Hematopoietic multipotent progenitor cell (in vitro differentiated cells): ENCODE data around the gene TMEM165. TPM values are rescaled to one million over a fixed set of nuclear protein-coding genes. Genes with fewer than 3 reads are reported as not detected.

ENCODE experiments used
- DNase-seq, 3 donors: peaks; one replicate each; pipeline ENCODE4 v3.0.0-alpha.2; 2011 to 2015; ENCODE audit warnings: low read depth in 2 of 3, low spot score in 2 of 3
- total RNA-seq: library from RNA; depleted of rRNA; stranded (reverse); fragments of >200 nt; gene quantifications from one replicate; pipeline ENCODE4 v1.2.3, GENCODE V29; 2012

TMEM165 gene
- total RNA-seq, 1 donor: 53.6 TPM

GRCh38 chr4:55366621-55367020, 29.1 kb upstream of the TMEM165 start:
- no peak for DNase-seq

DNA sequence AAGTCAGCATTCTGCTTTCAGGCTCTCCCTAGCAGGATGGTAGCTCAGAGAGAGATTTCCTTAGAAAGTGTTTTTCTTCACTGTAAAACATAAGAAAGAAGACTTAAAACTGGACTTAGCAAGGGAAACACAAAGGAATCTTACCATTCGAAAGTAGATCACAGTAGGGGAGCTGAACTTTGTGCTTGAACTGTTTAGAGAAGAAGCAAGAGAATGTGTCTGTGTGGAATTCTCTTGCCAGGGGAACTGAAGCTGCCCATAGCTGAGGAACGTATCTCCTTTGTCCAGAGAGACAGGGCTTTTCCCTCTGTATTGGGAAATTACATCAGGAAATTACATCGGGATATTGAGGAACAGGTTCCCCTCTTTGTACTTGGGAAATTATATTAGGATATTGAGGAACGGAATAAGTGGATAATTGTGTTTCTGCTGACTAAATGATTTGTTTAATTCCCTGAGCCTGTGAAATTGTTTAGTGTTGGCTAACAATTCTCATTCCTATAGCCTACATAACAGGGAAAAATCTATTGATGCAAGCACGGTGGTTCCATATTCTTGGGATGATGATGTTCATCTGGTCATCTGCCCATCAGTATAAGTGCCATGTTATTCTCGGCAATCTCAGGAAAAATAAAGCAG, 28.6 kb upstream of the TMEM165 start:
- DNase-seq: no peak

DNA sequence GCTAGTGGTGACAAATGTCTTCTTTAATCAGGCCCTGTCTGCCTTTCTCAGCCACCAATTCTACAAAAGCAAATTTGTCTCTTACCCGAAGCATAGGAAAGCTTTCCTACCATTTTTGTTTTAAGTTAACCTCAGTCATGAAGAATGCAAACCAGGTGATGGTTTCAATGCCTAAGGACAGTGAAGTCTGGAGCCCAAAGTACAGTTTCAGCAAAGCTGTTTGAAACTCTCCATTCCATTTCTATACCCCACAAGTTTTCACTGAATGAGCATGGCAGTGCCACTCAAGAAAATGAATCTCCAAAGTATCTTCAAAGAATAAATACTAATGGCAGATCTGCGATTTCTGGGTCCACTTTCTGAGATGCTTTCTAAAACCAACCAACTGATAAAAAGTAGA, 25.8 kb upstream of the TMEM165 start:
- DNase-seq: no peak

DNA sequence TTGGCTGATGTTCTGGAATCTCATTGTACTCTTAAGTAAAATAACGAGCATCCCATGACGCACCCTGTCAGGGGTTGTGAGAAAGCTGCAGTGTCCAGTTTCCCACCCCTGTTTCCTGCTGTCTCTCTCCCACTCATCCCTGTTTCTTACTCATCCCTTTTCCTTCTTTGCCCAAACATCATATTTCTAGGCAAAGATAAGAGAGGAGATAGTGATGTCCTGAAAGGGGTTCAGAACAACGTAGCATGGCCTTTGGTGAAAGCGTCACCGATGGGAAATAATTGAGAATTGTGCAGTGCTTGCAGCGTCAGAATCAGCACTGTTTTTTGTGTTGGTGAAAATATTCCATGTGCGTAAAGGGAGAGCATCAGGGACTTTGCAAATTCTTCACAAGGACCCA, 23.5 kb upstream of the TMEM165 start:
- no peak for DNase-seq

DNA sequence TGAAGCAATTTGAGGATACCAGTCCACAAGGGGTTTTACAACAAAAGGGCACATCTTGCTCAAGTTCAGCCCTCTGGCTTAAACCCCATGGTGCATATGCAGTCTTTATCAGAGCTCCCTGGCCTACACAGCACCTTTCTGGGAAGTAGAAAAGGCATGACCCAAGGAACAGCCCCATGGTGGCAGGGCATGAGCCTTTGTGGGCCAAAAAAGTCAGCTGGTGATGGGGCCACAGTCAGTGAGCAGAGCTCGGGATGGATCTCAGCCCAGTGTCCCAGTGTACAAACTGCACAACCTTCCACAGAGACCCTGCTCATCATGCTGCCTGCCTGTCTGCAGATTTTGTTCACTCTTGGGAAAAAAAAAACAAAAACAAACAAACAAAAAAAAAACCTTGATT, 22.3 kb upstream of the TMEM165 start:
- DNase-seq: no peak

GRCh38 chr4:55376698-55377097, 19.1 kb upstream of the TMEM165 start:
- no peak for DNase-seq

DNA sequence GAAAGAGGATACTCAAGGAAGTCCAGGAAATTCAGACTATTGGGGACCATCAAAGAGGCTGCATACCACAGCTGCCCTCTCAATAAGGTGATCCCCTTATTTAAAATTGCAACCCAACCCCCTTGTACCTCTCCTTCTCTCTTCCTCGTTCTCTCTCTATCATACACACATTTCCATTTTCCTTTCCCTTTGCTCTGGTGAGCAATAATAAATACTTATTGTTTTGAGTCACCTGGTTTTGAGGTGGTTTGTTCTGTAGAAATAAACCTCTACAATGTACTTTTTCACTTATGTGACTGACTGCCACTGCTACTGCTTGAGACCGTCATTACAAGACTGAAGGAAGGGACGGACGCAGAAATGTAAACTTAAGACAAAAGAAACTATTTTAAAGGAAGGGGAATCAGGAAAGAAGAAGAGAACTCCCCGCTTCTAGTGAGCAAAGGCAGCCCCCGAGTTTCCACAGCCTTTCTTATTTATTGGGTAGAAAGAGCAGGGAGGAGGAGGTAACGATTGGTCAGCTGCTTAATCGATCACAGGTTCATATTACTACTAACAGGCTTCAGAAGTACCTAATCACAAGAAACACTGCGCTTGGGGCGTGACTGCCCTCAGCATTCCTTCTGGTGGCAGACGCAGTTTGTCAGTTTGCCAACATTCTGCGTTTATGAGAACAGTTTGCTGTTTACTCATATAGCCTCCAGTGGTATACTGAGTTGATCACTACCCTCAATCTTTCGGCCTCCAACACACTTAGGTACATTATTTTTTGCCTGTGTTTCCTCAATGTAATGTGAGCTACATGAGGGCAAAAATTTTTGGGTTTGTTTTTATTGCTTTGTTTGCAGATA, 16.9 kb upstream of the TMEM165 start:
- DNase-seq: no peak

GRCh38 chr4:55380576-55380975, 15.2 kb upstream of the TMEM165 start:
- no peak for DNase-seq

DNA sequence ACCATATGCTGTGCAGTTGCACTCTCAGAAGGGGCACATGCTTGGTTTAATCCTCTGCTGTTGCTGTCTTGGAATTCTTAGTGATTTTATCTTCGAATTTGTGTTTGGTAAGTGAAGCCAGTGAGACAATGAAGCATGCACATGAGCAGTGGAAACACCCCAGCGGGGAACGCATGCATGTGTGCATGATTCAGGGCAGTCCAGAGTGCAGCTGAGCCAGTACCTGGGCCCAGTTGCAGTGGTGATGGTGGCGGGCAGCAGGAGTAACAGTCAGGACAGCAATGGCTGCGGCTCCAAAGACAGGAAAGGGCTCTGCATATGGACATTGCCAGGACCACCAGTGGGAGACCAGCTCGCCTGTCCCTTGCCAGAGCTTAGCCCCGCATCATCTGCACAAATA, 14.3 kb upstream of the TMEM165 start:
- DNase-seq: no peak

DNA sequence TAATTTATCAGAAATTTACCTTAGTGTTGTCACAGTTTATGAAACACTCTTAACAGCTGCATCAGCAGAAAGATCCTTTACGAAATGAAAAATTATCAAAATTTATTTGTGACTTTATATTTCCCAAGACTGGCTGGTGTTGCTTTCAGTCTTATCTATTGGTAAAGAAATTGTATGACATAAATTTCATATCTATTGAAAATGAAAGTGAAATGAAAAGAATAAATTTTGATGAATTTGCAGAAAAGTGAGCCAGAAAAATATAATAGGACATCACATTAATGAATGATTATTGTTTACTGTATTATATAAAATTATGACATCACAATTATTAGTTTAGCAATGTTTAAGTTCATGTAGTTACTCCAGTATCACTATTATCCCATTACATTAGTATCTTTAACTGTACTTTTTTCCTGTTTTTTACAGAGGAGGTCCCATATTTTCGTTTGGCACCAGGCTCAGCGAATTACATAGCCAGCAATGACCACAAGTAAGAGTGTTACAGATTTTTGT, 13.2 kb upstream of the TMEM165 start:
- DNase-seq: no peak

DNA sequence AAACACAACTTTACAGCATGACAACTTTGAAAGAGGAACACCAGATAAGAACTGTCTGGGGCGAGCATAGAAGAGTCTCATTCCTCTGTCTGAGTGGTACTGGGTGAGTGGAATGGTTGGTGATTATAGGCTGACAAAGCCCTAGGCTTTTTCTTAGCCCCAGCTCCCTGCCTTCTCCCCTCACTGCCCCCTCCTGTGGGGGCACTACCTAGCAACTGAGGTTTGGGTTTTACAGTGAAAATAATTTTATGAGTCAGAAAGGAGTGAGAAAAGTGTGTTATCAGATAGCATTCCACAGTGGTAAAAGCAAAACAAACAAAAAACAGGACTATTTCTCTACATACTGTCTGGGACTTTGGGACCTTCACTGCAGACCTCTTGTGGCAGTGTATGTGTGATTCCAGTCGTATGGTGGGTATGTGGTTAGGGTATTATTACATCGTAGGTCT, 10.5 kb upstream of the TMEM165 start:
- DNase-seq: no peak

DNA sequence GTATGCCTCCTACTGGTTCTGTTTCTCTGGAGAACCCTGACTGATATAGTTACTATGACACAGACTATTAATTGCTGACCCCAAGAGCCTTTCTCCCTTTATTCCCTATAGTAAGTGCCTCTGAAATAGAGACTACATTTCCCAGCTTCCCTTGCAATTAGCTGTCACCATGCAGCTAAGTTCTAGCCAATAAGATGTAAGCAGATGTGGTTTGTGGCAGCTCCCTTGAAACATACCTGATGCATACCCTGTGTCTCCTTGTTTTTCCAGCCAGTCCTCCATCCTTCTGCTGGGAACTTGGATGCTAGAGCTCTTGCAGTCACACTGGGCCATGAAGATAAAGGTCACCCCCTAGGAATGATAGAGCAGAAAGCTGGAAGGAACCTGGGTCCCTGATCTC, 9.7 kb upstream of the TMEM165 start:
- DNase-seq: no peak

- DNase-seq: peak in 1 of 3 donors; percentile 56
Observed at GRCh38 chr4:55386840-55387239, 8.9 kb upstream of the TMEM165 start.

GRCh38 chr4:55393461-55394320, 2.1 kb upstream of the TMEM165 start:
- no peak for DNase-seq

- DNase-seq: no peak
Observed at GRCh38 chr4:55395218-55395528, 584 bp upstream of the TMEM165 start.

DNA sequence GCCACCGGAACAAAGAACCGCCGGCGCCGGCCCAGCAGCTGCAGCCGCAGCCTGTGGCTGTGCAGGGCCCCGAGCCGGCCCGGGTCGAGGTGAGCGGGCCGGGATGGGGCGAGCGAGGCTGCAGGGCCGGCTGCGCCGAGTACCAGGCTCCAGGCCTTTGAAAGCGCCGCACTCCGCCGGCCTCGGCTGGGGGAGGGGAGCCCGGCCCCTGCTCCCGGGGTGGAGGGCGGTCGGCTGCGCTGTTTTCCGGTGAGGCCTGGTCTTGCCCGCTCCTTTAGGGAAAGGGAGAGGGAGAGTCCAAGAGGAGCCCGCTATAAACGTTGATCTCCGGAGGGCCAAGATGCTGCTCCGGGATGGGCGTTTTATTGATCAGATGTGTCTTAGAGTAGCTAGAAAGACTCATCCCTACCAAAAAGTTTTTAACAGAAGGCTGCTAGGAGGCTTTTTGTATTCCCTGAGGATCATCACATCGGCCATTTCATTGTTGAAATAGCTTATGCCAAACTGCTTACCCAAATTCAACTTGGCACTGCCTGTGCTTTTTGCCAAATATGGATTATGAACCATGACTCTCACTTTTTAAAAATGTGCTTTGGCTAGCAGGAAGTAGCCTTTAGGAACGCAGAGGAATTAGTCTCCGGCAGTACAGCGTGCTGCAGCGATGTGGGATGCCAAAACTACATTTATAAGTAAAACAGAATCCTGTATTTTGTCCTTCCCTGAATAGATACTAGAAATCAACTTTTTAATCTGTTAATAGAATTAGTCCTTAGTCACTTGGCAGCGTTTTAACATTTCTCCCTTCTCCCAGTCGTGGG, 760 bp downstream of the TMEM165 start:
- peak in 1 of 3 donors; percentile 18 for DNase-seq

DNA sequence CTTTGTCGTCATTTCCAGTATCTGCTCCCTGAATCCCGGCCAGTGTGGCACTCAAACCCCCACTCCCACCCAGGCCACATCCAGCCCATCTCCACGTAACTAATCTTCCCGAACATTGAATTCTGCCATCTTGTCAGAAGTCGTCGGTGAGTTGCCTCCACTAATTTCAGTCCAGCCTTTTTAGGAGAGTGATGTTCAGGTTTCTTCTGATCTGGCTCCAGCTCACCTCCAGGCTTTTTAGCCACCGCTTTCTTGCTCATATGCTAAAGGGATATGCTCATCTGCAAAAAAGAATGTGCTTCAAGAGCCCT, 1.3 kb downstream of the TMEM165 start:
- no peak for DNase-seq

DNA sequence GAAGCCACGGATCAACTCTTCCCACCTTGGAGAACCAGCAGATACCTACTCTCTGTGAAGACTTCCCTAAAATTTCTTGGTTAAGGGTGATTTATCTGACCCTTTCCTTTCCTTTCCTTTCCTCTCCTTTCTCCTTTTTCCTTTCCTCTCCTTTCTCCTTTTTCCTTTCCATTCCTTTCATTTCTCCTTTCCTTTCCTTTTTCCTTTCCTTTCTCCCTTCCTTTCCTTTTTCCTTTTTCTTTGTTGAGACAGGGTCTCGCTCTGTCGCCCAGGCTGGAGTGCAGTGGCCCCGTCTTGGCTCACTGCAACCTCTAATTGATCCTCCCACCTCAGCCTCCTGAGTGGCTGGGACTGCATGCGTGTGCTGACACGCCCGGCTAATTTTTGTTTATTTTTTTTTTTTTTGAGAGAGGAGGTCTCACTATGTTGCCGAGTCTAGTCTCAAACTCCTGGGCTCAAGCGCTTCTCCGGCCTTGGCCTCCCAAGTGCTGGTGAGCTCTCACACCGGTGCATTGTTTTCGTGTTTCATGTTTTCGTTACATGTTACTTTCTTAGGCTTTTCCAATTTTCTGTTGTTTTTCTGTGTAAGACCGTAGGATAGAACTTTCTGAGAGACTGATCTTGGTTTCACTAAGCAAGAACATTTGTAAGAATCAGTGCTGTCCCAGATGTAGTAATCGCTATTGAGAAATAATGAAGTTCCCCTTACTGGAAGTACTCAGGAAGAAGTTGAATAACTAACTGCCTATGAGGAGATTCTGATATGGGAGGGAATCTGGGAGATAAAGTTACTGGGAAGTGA, 2.0 kb downstream of the TMEM165 start:
- peak in 1 of 3 donors; percentile 20 for DNase-seq

DNA sequence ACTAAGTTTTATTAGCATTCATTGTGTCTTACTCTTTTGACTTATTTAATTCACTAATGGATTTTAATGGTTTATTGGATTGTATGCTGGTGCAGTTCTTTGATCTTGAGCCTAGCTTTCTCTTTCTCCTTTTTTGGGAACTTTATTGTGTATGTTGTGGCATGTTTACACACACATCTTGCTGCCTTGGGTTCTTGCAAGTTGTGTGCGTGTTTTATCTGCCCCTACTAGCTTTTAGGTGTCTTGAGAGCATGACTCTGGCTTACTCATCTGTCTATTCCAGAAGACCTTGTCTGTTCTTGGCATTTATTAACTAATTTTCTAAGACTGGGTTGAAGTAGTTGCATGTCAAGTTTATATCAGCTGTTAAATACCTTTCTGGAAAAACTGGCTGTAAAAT, 2.7 kb downstream of the TMEM165 start:
- no peak for DNase-seq

GRCh38 chr4:55398966-55399365, 3.2 kb downstream of the TMEM165 start:
- DNase-seq: no peak
